Breast epithelium (tissue), 4 donors: ENCODE measurements around the gene VEZT. TPM values are rescaled to one million over a fixed set of nuclear protein-coding genes. Genes with fewer than 3 reads are reported as not detected.
"Not testable (repeated sequence)": the region's sequence is repeated elsewhere in the genome, so short reads cannot be mapped to it uniquely, and the experiment has no call there.

Experiments used
- DNase-seq, 2 donors: peaks; one replicate each; pipeline ENCODE4 v3.0.0-alpha.2; 2019; ENCODE audit warnings: low spot score in 2 of 2
- H3K27ac ChIP-seq, 2 donors: fragments of 200-600 bp; sonication (generic) in 1 of 2; one replicate each; pipeline ENCODE4 v1.5.1; 2016 to 2019; ENCODE audit warnings: mild to moderate bottlenecking in 1 of 2
- H3K27me3 ChIP-seq, 2 donors: fragments of 200-600 bp; sonication (generic) in 1 of 2; one replicate each; pipeline versions ENCODE4 v1.5.1 to v1.6.0; 2017 to 2019; ENCODE audit warnings: control low read depth in 1 of 2, mild to moderate bottlenecking in 1 of 2
- H3K36me3 ChIP-seq: fragments of 200-600 bp; one replicate; pipeline ENCODE4 v1.5.1; 2019
- H3K4me1 ChIP-seq, 2 donors: fragments of 200-600 bp; sonication (generic); one replicate each; pipeline ENCODE4 v1.5.1; 2016 to 2019; ENCODE audit warnings: control low read depth in 1 of 2
- H3K4me3 ChIP-seq, 3 donors: fragments of 200-600 bp; sonication (generic); 1 replicate in 2 of 3; 2 replicates in 1 of 3; pipeline ENCODE4 v1.5.1; 2016 to 2019; ENCODE audit warnings: mild to moderate bottlenecking in 3 of 3, moderate library complexity in 2 of 3
- H3K9me3 ChIP-seq, 2 donors: fragments of 200-600 bp; sonication (generic) in 1 of 2; one replicate each; pipeline ENCODE4 v1.5.1; 2016 to 2019; ENCODE audit warnings: control low read depth in 1 of 2
- CTCF ChIP-seq, 3 donors: fragments of 450-650 bp; IDR thresholded peaks; one replicate each; pipeline ENCODE4 v1.5.1; 2016 to 2017; ENCODE audit warnings: antibody characterized with exemption in 3 of 3, mild to moderate bottlenecking in 3 of 3, moderate library complexity in 3 of 3
- POLR2A ChIP-seq: fragments of 450-650 bp; IDR thresholded peaks from one replicate; pipeline ENCODE4 v1.6.1; 2016; ENCODE audit warnings: antibody characterized with exemption, mild to moderate bottlenecking, moderate library complexity
- POLR2AphosphoS5 ChIP-seq, 3 donors: sonication (generic); formaldehyde crosslinking; IDR thresholded peaks; one replicate each; pipeline ENCODE4 v1.6.1; 2017; ENCODE audit warnings: antibody characterized with exemption in 3 of 3
- intact Hi-C: fragments of 100-400 bp; cut with DNase I; formaldehyde crosslinking; loops from one replicate; pipeline ENCODE4 v1.15.1; 2023; ENCODE audit warnings: low total_unique reads
- total RNA-seq, 3 donors: library from RNA; depleted of rRNA; stranded (reverse); fragments of >200 nt; gene quantifications; one replicate each; pipeline ENCODE4 v1.1.0, GENCODE V29; 2016

Gene VEZT
- total RNA-seq, 3 donors from 2014 or later = 72.8 to 126 (median 73.8) TPM

DNA sequence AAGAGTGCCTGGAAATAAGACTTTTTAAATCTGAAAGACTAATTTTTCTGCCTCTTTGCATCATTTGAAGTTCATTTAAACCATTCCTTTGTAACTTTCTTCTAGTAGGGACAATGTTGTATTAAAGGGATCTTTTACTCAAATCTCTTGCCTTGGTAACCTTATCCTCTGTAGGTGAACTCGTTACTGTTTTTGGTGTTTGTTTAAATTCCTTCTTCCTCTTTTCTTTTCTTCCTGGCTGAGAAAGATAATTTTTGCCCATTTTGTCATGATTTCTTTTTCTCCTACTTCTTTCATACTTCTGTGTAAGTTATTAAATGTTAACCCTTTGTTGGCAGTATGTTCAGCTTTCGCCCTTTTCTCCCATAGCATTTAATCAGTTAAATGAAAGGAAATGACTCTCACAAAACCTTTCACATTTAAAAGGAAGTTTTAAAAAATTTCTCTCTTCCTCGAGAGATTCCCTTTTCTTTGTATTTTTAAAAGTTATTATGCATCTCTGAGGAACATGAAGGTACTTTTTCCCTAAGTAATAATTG lies 10.3 kb downstream of the VEZT start:
- Histone ChIP-seq H3K4me1 (no peaks in the 10 kb centered on the region), H3K27ac (no peak overlapping the region), H3K36me3 (no peaks in the 10 kb centered on the region), H3K9me3 (no peaks in the 10 kb centered on the region), H3K4me3 (no peak overlapping the region), H3K27me3 (no peaks in the 10 kb centered on the region)
- no peak for DNase-seq
- intact Hi-C loops = no loop called here
- TF ChIP-seq POLR2AphosphoS5 (IDR thresholded peaks at IDR 0.05) (no peak), POLR2A (no peak), CTCF (IDR thresholded peaks at IDR 0.05) (no peak)

DNA sequence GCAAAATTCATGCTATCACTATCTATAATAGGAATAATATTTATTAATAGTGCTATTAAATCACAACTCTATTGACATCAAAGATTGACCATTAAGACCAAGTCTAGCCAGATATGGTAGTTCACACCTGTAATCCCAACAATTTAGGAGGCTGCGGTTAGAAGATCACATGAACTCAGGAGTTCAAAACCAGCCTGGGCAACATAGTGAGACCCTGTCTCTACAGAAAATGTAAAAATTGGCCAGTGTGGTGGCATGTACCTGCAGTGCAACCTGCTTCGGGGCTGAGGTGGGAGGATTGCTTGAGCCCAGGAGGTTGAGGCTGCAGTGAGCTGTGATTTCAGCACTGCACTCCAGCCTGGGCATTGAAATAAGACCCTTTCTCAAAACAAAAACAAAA lies 11.0 kb downstream of the VEZT start:
- Histone ChIP-seq H3K4me1 (no peaks in the 10 kb centered on the region), H3K4me3 (no peak overlapping the region), H3K27ac (no peak overlapping the region), H3K9me3 (no peaks in the 10 kb centered on the region), H3K36me3 (no peaks in the 10 kb centered on the region), H3K27me3 (no peaks in the 10 kb centered on the region)
- TF ChIP-seq CTCF (IDR thresholded peaks at IDR 0.05) (no peak), POLR2A (no peak), POLR2AphosphoS5 (IDR thresholded peaks at IDR 0.05) (no peak)
- intact Hi-C loops = no loop called here
- no peak for DNase-seq

DNA sequence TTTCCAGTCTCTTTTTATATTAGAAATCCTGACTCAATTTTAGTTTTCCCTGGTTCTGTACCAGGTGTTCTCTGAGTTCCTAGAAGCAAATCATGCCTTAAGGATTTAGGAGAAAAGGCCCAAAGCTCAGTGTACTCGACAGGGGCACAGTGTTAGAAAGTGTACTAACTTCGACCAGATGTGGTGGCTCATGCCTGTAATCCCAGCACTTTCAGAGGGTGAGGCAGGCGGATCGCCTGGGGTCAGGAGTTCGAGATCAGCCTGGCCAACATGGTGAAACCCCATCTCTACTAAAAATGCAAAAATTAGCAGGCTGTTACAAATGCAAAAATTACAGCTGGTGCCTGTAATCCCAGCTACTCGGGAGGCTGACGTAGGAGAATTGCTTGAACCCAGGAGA lies 12.0 kb downstream of the VEZT start:
- Histone ChIP-seq H3K4me3 (no peak overlapping the region), H3K27me3 (no peaks in the 10 kb centered on the region), H3K36me3 (no peaks in the 10 kb centered on the region), H3K4me1 (no peaks in the 10 kb centered on the region), H3K9me3 (no peaks in the 10 kb centered on the region), H3K27ac (no peak overlapping the region)
- intact Hi-C loops = no loop called here
- TF ChIP-seq CTCF (IDR thresholded peaks at IDR 0.05) = no peak
- no peak for TF ChIP-seq POLR2A
- no peak for TF ChIP-seq POLR2AphosphoS5 (IDR thresholded peaks at IDR 0.05)
- no peak for DNase-seq

DNA sequence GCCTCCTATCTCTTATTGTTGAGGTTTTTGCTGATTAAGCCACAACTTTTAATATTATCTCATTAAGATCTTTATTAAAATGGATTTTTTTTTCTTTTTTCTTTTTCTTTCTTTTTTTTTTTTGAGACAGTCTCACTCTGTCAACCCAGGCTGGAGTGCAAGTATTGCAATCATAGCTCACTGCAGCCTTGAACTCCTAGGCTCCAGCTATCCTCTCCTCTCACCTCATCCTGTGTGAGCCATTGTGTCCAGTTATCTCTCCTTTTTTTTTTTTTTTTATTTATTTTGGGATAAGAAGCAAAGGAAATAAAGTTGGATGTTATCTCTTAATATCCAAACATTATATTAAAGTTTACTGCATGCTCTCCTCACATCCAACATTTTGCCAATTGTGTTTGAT lies 12.7 kb downstream of the VEZT start:
- no peak overlapping the region for H3K4me3 ChIP-seq
- intact Hi-C loops = no loop called here
- TF ChIP-seq CTCF (IDR thresholded peaks at IDR 0.05) (no peak), POLR2AphosphoS5 (IDR thresholded peaks at IDR 0.05) (no peak), POLR2A (no peak)
- H3K27me3 ChIP-seq = no peaks in the 10 kb centered on the region
- DNase-seq = no peak
- no peaks in the 10 kb centered on the region for H3K4me1 ChIP-seq
- H3K27ac ChIP-seq = no peak overlapping the region
- H3K9me3 ChIP-seq = no peaks in the 10 kb centered on the region
- no peaks in the 10 kb centered on the region for H3K36me3 ChIP-seq

GRCh38 chr12:95231190-95231589 lies 13.6 kb downstream of the VEZT start:
- intact Hi-C loops = no loop called here
- Histone ChIP-seq H3K27me3 (no peaks in the 10 kb centered on the region), H3K36me3 (no peaks in the 10 kb centered on the region), H3K4me1 (no peaks in the 10 kb centered on the region), H3K4me3 (no peak overlapping the region), H3K9me3 (no peaks in the 10 kb centered on the region), H3K27ac (no peak overlapping the region)
- TF ChIP-seq POLR2AphosphoS5 (IDR thresholded peaks at IDR 0.05) (no peak), CTCF (IDR thresholded peaks at IDR 0.05) (no peak), POLR2A (no peak)
- DNase-seq = no peak

DNA sequence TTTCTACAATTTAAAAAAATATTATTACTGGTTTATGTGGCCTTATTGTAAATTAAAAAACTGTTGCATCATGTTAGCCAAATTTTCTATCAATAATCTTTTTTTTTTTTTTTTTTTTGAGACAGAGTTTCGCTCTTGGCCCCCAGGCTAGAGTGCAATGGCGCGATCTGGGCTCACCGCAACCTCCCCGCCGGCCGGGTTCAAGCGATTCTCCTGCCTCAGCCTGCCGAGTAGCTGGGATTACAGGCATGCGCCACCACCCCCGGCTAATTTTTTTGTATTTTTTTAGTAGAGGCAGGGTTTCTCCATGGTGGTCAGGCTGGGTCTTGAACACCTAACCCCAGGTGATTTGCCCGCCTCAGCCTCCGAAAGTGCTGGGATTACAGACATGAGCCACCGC lies 16.6 kb downstream of the VEZT start:
- H3K4me3 ChIP-seq, H3K36me3 ChIP-seq, H3K4me1 ChIP-seq, DNase-seq, H3K9me3 ChIP-seq, intact Hi-C loops, H3K27ac ChIP-seq, H3K27me3 ChIP-seq: not testable (repeated sequence)

GRCh38 chr12:95235621-95236020 lies 18.0 kb downstream of the VEZT start:
- H3K36me3 ChIP-seq, intact Hi-C loops, H3K4me3 ChIP-seq, H3K9me3 ChIP-seq, H3K27me3 ChIP-seq, H3K27ac ChIP-seq, DNase-seq, H3K4me1 ChIP-seq: not testable (repeated sequence)
